Right kidney (tissue), 9 donors: ENCODE results near the gene SSR1.
A peak's percentile ranks its signal among the peaks of the same experiment; 100 is the strongest.
"Not testable (repeated sequence)": the region's sequence is repeated elsewhere in the genome, so short reads cannot be mapped to it uniquely, and the experiment has no call there.

Source experiments
- DNase-seq: peaks from one replicate; pipeline ENCODE4 v3.0.0-alpha.2; 2016
- long read RNA-seq, 8 donors: transcript quantifications; one replicate each; lab custom pipeline, GENCODE V29; 2026

The SSR1 gene
- long read RNA-seq, donor 1, full-length matches to known transcripts, result 29 of 29 reads
- long read RNA-seq, donor 1, partial matches to known transcripts, result 0 of 29 reads
- long read RNA-seq, donor 1, other reads (novel, unspliced or antisense), result 0 of 29 reads
- long read RNA-seq, donor 2, full-length matches to known transcripts, result 18 of 23 reads
- long read RNA-seq, donor 2, partial matches to known transcripts, result 5 of 23 reads
- long read RNA-seq, donor 2, other reads (novel, unspliced or antisense), result 0 of 23 reads
- long read RNA-seq, donor 3, full-length matches to known transcripts, result 21 of 21 reads
- long read RNA-seq, donor 3, partial matches to known transcripts, result 0 of 21 reads
- long read RNA-seq, donor 3, other reads (novel, unspliced or antisense), result 0 of 21 reads
- long read RNA-seq, donor 4, full-length matches to known transcripts, result 27 of 32 reads
- long read RNA-seq, donor 4, partial matches to known transcripts, result 5 of 32 reads
- long read RNA-seq, donor 4, other reads (novel, unspliced or antisense), result 0 of 32 reads
- long read RNA-seq, donor 5, full-length matches to known transcripts, result 28 of 28 reads
- long read RNA-seq, donor 5, partial matches to known transcripts, result 0 of 28 reads
- long read RNA-seq, donor 5, other reads (novel, unspliced or antisense), result 0 of 28 reads
- long read RNA-seq, donor 6, full-length matches to known transcripts, result 23 of 28 reads
- long read RNA-seq, donor 6, partial matches to known transcripts, result 5 of 28 reads
- long read RNA-seq, donor 6, other reads (novel, unspliced or antisense), result 0 of 28 reads
- long read RNA-seq, donor 7, full-length matches to known transcripts, result 39 of 39 reads
- long read RNA-seq, donor 7, partial matches to known transcripts, result 0 of 39 reads
- long read RNA-seq, donor 7, other reads (novel, unspliced or antisense), result 0 of 39 reads
- long read RNA-seq, donor 8, full-length matches to known transcripts, result 18 of 24 reads
- long read RNA-seq, donor 8, partial matches to known transcripts, result 6 of 24 reads
- long read RNA-seq, donor 8, other reads (novel, unspliced or antisense), result 0 of 24 reads

- peak; percentile 95 for DNase-seq
Measured at GRCh38 chr6:7312616-7313504, at the start of gene SSR1. SSR1 (minus strand) TSS chr6:7313199; CDS start chr6:7313120, 79 bp downstream.

GRCh38 chr6:7351916-7352315 is 38.9 kb upstream of the SSR1 start:
- DNase-seq, result not testable (repeated sequence)

GRCh38 chr6:7350591-7350990 is 37.6 kb upstream of the SSR1 start:
- not testable (repeated sequence) for DNase-seq

GRCh38 chr6:7347551-7347997 is 34.6 kb upstream of the SSR1 start:
- DNase-seq, result not testable (repeated sequence)

- DNase-seq, result not testable (repeated sequence)
Measured at GRCh38 chr6:7344773-7345450, 31.9 kb upstream of the SSR1 start.

- no peak for DNase-seq
Measured at GRCh38 chr6:7343546-7344475, 30.8 kb upstream of the SSR1 start.

- no peak for DNase-seq
Measured at GRCh38 chr6:7341989-7342742, 29.2 kb upstream of the SSR1 start.

GRCh38 chr6:7341271-7341670 is 28.3 kb upstream of the SSR1 start:
- DNase-seq, result no peak

GRCh38 chr6:7339007-7339732 is 26.2 kb upstream of the SSR1 start:
- DNase-seq, result not testable (repeated sequence)

GRCh38 chr6:7338031-7338430 is 25.0 kb upstream of the SSR1 start:
- no peak for DNase-seq

- DNase-seq, result no peak
Measured at GRCh38 chr6:7335519-7335918, 22.5 kb upstream of the SSR1 start.

GRCh38 chr6:7334685-7335084 is 21.7 kb upstream of the SSR1 start:
- DNase-seq, result no peak

GRCh38 chr6:7332090-7332745 is 19.2 kb upstream of the SSR1 start:
- no peak for DNase-seq

GRCh38 chr6:7331452-7331851 is 18.5 kb upstream of the SSR1 start:
- DNase-seq, result no peak

GRCh38 chr6:7328243-7328642 is 15.2 kb upstream of the SSR1 start:
- no peak for DNase-seq

GRCh38 chr6:7325750-7326149 is 12.8 kb upstream of the SSR1 start:
- no peak for DNase-seq

GRCh38 chr6:7324520-7324919 is 11.5 kb upstream of the SSR1 start:
- no peak for DNase-seq

- DNase-seq, result no peak
Measured at GRCh38 chr6:7323074-7323473, 10.1 kb upstream of the SSR1 start.
